ENCODE results near the gene PTGR2.
"Not testable (repeated sequence)": the region's sequence is repeated elsewhere in the genome, so short reads cannot be mapped to it uniquely, and the experiment has no call there.

PTGR2 gene

DNA sequence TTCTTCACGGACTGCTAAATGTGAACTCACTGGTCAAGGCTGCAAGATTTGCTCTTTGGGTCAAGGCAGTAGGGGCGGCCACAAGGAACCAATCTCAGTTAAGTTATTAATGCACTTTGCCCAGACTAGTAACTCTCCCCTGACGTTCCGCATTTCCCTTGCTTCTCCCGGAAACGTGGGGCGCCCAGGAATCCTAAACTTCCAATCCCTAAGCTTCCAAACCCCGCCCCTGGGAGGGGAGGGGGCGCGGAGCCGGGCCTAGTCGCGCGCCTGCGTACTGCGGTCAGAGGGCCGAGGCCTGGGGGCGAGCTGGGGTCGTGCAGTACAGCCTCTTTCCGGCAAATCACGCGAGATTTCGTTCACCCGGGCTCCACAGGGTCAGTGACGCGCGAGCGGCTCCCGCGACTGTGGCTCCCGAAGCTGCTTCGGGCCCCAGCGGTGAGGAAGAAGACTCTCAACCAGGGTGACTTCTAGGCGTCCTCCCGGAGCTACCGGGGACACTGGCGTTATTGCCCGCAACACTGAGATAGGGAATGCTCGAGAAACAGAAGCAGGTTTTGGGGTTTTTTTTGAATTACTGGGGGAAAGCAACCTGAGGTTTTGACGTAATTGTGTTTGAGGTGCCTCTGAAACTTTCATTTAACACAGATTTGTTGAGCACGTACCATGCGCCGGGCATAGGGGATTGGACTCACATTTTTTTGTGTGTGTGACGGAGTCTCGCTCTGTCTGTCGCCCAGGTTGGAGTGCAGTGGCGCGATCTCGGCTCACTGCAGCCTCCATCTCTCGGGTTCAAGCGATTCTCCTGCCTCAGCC is at the start of gene PTGR2:
PTGR2 (plus strand) TSS at position 265 of the 816 bp plus-strand sequence. CDS start 7,032 bp downstream, outside the sequence.
- peak; percentile 87 for DNase-seq (ENCODE audit: low read depth)

DNA sequence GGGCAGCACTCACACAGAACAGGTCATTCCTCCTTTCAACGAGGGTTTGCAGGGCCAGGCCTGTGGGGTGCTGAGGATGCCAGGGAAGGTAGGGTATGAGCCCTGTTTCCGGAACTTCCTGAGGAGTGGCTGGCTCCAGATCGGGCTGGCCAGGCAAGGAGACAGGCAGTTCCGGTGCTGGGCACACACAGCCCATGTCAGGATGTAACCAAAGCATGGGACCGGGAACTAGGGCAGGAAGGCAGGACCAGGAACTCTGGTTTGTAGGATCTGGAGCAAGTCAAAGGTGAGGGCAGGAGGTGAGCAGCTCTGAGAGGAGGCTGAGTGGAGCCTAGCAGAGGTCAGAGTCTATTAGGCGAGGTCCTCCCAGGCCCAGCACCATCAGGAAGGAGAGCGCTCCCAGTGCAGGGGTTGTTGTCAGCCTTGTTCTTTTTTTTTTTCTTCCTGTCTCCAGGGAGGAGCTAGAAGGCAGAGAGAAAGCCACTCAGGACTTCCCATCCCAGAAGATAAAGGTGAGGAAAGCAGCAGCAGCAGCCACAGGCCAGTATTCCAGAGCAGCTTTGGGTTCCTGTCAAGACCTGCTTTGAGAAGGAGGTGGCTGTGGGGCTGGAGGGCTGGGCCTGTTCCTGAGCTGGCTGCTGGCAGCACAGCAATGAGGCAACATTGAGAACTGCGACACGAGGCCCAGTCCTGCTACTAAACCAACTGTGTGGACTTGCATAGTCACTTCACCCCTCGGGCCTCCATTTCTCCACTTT is 49.0 kb upstream of the PTGR2 start:
- no peak for DNase-seq (ENCODE audit: low read depth)

DNA sequence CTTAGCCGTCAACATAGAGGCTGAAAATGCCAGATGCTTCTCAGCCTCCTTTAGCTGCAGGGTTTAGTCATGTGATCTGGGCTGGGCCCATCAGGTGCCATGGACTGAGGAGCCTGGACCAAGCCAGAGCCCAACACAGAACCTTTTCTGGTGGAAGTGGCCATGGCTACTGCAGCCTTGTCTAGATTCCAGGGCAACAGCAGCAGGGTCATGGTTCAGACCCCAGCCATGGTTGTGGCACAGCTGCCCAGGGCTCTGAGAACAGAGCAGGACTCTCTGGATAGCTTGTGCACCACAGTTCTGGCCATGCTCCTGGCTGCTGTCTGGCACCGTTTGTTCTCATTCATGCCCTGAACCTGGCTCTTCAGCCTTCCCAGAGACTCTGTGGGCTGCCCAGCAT is 47.0 kb upstream of the PTGR2 start:
- DNase-seq (ENCODE audit: low read depth) = no peak

DNA sequence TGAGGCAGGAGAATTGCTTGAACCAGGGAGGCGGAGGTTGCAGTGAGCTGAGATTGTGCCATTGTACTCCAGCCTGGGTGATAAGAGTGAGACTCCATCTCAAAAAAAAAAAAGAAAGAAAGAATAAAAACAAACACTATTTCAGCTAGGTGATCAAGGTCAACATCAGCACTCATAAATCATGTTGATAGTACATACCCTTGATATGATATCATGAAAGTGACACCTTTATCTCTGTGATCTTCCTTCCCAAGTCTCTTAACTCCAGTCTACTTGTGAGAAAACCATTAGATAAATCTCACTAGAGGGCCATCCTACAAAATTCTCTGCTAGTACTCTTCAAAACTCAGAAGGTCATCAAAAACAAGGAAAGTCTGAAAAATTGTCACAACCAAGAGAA is 44.2 kb upstream of the PTGR2 start:
- no peak for DNase-seq (ENCODE audit: low read depth)

DNA sequence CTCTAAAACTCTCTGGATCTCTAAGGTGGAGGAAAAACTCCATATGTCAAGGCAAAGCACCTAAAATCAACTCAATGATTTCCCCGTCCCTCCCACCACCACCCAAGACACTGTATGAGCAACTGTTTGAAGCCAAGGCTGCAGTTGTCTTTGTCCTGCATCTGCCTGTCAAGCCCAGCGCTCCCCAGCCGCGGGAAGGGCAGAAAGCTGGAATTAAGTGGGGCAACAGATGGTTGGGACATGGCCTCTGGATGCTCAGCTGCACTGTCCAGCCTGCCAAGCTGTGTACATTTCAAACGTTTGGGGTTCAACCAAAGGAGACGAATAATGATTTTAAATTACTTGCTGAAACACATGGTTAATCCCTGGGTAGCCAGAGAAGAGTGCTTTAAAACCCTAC is 42.2 kb upstream of the PTGR2 start:
- no peak for DNase-seq (ENCODE audit: low read depth)

DNA sequence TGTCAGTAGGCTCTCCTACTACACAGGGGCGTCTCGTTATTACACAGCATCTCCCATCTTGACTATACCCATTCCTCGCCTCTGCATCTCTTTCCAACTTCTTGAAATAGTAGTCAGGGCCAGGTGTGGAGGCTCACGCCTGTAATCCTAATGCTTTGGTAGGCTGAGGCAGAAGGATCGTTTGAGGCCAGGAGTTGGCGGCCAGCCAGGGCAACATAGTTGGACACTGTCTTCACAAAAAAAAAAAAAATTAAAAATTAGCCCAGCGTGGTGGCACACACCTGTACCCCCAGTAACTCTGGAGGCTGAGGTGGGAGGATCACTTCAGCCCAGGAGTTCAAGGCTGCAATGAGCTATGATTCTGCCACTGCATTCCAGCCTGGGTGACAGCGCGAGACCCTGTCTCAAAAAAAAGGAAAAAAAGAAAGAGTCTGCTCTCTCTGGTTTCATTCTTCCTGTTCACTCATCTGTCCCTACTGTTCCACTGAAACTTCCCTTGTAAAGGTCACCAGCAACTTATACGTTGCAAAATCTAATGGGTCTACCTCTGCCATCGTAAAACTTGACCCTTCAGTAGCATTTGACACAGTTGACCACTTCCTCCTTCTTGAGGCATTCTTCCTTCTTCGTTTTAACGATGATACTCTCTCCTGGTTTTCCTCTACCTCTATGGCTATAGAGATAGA is 41.0 kb upstream of the PTGR2 start:
- no peak for DNase-seq (ENCODE audit: low read depth)

DNA sequence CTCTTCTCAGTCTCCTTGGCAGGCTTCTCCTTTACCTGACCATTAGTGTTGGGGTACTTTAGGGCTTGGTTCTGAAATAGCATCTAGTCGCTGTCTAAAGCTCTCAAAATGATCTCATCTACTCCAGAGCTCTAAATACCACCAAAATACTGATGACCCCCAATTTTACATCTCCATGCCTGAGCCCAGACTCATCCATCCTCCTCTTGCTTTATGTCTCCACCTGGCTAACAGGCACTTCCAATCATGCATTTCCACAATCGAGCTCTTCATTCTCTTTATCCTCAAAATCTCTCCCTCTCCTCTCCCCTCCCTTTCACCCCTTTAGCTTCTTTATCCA is 40.5 kb upstream of the PTGR2 start:
- DNase-seq (ENCODE audit: low read depth) = no peak

DNA sequence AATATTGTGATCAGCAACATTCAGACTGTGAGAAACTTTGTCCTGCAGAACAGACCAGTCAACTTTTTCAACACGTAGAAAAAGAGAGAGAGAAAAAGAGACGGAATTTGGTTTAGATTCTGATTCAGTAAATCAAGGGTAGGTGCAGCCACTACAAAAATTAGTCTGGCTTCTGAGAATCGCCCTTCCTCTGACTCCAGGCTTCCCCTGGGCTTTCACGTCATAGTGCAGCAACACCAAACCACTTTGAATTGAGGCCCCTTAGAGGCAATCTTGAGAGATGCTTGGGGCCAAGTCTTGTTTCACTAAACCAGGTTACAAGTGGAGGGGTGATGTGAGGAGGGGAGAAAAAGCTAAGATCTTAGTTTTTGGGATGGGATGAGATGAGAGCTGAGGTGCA is 37.5 kb upstream of the PTGR2 start:
- no peak for DNase-seq (ENCODE audit: low read depth)

DNA sequence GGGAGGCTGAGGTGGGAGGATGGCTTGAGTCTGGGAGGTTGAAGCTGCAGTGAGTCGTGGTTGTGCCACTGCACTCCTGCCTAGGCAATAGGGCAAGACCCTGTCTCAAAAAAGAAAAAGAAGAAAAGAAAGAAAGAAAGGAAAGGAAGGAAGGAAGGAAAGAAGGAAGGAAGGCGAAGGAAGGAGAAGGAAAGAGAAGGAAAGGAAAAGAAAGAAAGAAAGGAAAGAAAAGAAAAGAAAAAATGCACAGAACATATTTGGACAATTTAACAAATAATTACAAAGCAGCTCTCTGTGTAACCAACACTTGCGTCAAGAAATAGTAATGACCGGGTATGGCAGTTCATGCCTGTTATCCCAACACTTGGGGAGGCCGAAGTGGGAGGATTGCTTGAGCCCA is 35.8 kb upstream of the PTGR2 start:
- no peak for DNase-seq (ENCODE audit: low read depth)

DNA sequence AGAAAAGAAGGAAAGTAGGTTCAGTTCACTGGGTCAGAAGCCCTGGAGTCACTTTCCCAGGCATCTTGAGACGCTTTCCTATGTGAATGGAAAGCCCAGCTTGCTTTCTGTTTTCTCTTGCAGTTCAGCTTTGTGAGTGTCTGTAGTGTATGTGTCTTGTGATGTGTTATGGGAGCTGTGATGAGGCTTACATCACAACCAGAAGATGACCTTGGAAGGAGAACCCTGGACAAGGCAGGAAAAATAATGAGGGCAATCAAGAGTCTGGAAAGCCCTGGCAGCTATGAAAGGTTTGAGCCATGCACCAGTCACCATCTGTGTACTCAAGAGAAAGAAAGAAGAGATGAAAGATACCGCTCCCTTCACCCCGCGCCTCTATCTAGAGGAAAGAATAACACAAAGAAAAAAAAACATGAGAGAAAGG is 35.2 kb upstream of the PTGR2 start:
- no peak for DNase-seq (ENCODE audit: low read depth)

DNA sequence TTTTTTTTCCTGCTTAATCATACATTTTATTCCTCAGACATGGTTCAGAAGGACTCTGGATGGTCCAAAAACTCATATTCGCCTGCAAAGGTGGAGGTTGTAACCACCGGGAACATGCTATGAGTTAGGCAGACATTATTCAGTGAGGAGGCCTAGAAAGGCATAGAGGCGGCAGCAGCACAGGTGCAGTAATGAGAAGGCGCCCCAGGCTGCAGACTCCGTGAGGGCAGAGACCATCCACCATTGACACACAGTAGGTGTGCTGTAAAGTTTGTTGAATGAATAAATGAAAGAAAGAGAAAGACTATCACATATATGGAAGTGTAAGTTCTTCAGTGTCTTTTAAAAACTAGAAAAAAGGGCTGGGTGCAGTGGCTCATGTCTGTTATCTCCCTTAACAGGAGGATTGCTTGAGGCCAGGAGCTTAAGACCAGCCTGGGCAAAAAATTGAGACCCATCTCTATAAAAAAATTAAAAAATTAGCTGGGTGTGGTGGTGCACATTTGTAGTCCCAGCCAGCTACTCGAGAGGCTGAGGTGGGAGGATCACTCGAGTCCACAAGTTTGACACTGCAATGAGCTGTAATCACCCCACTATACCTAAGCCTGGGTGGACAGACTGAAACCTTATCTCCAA is 34.5 kb upstream of the PTGR2 start:
- DNase-seq (ENCODE audit: low read depth) = no peak

DNA sequence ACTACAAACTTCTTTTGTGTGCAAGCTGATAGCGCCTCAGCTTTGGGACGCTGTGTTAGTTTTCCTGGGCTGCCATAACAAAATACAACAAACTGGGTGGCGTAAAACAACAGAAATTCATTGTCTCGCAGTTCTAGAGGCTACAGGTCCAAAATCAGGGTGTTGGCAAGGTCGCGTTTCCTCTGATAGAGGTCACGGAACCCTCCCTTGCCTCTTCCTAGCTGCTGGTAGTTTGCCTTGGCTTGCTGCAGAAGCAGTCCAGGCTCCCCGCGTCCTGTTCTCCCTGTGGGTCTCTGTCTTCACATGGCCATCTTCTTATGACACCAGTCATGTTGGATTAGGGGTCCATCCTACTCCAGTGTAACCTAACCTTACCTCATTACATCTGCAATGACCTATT is 32.8 kb upstream of the PTGR2 start:
- DNase-seq (ENCODE audit: low read depth) = no peak

DNA sequence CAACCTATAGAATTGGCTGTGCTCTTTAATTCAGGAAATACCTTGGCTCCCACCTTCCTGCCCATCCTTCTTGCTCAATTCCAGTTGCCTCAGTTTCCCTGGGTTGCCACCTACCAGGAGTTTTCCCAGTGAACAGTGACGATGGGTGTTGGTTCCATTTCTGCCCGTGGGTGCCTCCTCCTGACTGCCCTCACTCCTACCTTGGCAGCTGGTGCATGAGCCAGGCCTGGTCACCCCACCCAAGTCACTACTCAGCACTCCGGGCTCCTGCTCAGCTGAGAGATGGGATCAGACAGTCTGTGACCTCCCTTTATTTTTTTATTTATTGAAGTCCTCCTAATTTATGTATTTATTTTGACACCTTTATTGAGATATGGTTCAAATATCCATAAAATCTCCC is 31.0 kb upstream of the PTGR2 start:
- DNase-seq (ENCODE audit: low read depth) = no peak

DNA sequence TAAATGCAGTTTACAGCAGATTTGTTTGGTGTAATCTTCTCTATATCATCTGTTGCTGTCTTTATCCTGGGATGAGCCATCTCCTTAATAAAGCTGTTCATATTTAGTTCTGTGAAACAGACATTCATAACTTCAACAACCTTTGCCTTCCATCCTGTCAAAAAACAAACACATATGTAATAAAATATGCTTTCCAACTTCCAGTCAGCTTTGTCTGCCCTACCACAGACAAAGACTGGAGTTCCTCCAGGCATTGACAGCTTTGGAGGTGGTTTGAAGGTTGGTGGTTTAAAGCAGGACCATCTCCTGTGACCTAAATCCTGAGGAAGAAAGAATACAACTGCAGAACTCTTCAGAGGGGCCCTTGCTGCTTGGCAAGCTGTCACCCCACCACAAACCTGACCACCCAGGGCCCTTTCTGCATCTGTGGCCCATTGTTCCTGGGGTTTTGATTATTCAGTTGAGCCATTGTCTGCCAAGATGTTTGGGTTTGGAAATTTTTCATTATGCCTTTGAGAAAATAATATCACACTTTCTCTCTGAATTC is 28.2 kb upstream of the PTGR2 start:
- no peak for DNase-seq (ENCODE audit: low read depth)

DNA sequence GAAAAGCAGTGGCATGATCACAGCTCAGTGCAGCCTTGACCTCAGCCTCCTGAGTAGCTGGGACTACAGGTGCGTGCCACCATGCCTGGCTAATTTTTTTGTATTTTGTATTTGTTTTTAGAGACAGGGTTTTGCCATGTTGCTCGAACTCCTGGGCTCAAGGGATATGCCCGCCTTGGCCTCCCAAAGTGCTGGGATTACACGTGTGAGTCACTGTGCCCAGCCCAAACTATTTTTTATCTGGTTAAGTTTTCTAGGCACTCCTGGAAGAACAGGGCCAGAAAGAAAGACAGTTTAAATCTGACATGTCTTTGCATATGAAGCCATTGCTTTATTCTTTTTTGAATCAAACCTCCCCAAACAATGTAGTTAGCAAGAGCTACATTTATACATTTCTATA is 27.5 kb upstream of the PTGR2 start:
- DNase-seq (ENCODE audit: low read depth) = no peak

DNA sequence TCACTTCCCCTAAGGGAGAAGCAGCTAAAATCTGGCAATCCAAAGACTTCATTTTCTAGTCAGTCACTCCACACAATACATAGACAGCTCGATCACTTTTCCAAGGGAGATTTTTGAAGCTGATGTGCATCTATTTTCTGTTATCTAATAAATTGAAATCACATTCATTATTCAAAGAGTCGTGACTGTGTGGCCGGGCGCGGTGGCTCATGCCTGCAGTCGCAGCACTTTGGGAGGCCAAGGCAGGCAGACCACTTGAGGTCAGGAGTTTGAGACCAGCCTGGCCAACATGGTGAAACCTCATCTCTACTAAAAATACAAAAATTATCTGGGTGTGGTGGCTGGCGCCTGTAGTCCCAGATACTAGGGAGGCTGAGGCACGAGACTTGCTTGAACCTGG is 27.1 kb upstream of the PTGR2 start:
- DNase-seq (ENCODE audit: low read depth) = no peak

DNA sequence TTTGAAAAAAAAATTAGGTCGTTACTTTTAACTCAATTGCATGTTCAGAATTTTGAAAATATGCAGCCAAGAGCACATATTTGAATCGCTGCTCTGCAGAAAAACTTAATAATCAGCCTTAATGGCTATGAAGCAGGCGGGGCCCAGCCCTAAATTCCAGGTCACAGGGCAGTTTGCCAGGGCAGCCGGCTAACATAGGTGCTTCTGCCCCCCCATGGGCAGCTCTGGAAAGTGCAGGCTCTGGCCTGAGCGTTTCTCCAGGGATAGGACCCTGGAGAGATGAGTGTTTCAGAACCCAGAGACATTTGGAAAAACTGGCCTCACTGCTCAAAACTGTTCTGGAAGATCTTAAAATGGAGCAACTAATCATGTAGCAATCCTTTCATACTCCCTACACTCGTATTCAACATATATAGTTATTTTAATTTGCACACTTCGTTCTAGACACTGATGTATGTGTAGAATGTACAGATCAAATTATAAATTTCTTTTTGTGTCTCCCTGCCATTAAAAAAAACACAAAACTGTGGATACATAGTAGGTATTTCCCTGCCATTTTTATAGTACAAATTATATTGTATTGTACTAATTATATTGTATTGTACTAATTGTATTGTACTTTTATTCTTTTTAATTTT is 26.0 kb upstream of the PTGR2 start:
- peak; percentile 75 for DNase-seq (ENCODE audit: low read depth)

DNA sequence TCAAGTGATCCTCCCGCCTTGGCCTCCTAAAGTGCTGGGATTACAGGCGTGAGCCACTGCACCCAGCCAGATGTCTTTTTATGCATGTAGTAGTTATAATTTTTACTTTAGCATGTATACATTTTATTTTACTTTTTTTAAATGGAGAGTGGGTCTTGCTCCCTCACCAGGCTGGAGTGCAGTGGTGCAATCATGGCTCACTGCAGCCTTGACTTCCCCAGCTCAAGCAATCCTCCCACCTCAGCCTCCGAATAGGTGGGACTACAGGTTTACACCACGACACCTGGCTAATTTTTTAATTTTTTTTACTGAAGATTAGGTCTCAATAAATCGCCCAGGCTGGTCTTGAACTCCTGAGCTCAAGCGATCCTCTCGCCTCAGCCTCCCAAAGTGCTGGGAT is 24.4 kb upstream of the PTGR2 start:
- not testable (repeated sequence) for DNase-seq (ENCODE audit: low read depth)

DNA sequence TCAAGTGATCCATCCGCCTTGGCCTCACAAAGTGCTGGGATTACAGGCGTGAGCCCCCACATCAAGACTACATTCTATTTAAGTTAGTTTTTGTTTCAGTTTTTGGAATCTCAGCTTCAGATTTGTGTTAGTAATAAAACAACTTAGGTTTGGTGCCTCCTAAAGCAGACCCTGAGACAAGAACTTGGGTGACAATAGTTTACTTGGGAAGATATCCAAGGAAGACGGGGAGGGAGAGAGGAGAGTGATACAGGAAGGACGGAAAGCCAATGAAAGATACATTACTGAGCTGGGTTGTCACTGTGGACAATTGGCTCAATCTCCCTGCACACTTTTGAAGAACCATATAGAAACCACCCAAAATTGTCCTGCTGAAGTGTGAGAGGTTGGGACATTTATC is 22.6 kb upstream of the PTGR2 start:
- no peak for DNase-seq (ENCODE audit: low read depth)

DNA sequence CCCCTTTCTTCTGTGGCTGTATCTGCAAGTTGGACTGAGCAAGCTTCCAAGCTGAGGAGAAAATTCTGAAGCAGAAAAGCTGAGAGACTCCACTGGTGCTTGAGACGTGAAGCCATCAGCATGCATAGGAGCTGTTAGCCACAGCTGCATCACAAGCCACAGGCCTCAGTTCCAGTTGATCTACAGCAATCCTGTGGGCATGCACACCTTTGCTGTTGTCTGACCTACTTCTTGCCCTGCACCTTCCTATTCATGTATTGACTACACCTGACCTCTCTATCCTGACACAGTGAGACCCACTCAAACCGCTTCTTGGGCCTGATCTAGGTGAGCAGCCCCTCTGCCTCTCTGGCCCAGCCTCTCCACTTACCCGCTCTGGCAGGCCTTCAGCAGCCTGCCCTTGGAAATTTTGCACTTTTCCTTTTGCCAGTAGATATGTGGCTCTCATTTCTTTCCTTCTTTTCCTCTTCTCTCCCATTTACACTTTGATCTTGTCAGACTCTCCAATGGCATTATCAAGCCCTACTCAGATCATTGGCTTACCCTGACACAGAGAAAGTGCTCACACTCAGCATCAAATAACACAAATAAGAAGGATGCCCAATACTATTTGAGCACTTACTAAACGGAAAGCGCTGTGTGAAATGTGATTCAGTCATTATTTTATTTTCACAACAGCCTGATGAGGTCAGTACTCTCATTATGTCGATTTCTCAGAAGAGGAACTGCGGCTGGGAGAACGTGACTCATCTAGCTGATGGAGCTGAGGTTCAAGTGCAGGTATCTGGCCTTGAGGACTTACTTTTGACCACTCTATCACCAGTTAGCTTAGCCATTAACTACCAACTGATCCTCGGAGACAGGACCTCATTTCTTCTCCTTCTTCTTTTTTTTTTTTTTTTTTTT is 21.9 kb upstream of the PTGR2 start:
- DNase-seq (ENCODE audit: low read depth) = no peak

DNA sequence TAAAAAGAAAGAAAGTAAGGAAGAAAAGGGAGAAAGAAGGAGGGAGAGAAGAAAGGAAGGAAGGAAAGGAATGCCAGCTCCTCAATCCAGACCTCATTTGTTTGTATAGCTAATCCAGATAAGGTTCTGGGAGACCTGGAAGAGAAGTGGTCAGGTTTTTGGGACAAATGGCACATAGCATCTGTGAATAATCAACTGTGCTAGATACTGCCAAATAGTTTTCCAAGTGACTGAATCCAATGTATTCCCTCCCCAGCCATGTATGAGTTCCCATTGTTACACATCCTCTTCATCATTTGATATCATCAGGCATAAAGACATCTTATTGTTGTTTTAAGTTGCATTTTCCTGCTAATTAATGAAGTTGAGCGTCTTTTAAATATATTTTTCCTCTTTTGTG is 18.6 kb upstream of the PTGR2 start:
- no peak for DNase-seq (ENCODE audit: low read depth)

Data from stimulated activated CD4-positive, alpha-beta T cell treated with anti-CD3 and anti-CD28 coated beads, Interleukin-2, amount 100 ng/mL, for 4 hours (primary cell).